Measurements from ENCODE around the gene SPOCK2. TPM values are rescaled to one million over a fixed set of nuclear protein-coding genes. Genes with fewer than 3 reads are reported as not detected.

Gene SPOCK2
- total RNA-seq, 1 donor from 2014 or later: 0.54 TPM

- Mint-ChIP-seq H3K27ac (ENCODE audit: unreplicated experiment) (no peak overlapping the region), H3K9me3 (ENCODE audit: unreplicated experiment) (no peaks in the 10 kb centered on the region), H3K4me3 (ENCODE audit: unreplicated experiment) (no peak overlapping the region), H3K4me1 (ENCODE audit: unreplicated experiment) (peaks cover 12% of the 10 kb centered on the region), H3K36me3 (ENCODE audit: unreplicated experiment) (peaks cover 32% of the 10 kb centered on the region), H3K27me3 (ENCODE audit: unreplicated experiment) (no peaks in the 10 kb centered on the region)
- TF ChIP-seq CTCF (IDR thresholded peaks at IDR 0.05): no peak
- no peak for DNase-seq (ENCODE audit: extremely low spot score, unreplicated experiment)
These were observed 36.0 kb upstream of the SPOCK2 start for GRCh38 chr10:72124381-72124780.

DNA sequence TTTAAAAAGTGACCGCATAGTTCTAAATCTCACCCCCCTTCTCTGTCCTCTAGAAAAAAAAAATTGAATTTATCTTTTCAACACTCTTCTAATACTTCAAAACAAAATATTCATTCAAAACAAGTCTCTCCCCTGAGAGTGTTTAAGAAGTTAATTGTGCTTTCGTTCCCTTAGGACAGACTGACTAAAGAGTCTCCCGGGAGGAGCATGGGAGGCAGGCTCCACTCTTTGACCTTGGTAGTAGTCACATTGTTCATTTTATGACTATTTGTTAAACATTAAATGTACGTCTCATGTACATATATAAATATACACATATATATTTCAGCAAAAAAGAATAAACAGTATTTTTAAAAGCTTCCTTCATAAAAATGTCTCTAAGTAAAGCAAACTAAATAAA, 35.3 kb upstream of the SPOCK2 start:
- no peak overlapping the region for H3K27ac Mint-ChIP-seq (ENCODE audit: unreplicated experiment)
- no peaks in the 10 kb centered on the region for H3K27me3 Mint-ChIP-seq (ENCODE audit: unreplicated experiment)
- no peak for DNase-seq (ENCODE audit: extremely low spot score, unreplicated experiment)
- H3K9me3 Mint-ChIP-seq (ENCODE audit: unreplicated experiment): no peaks in the 10 kb centered on the region
- peaks cover 12% of the 10 kb centered on the region for H3K4me1 Mint-ChIP-seq (ENCODE audit: unreplicated experiment)
- H3K4me3 Mint-ChIP-seq (ENCODE audit: unreplicated experiment): no peak overlapping the region
- no peak for TF ChIP-seq CTCF (IDR thresholded peaks at IDR 0.05)
- H3K36me3 Mint-ChIP-seq (ENCODE audit: unreplicated experiment): peaks cover 33% of the 10 kb centered on the region

- H3K36me3 Mint-ChIP-seq (ENCODE audit: unreplicated experiment): peaks cover 33% of the 10 kb centered on the region
- DNase-seq (ENCODE audit: extremely low spot score, unreplicated experiment): no peak
- no peak overlapping the region for H3K27ac Mint-ChIP-seq (ENCODE audit: unreplicated experiment)
- H3K9me3 Mint-ChIP-seq (ENCODE audit: unreplicated experiment): peaks cover 3% of the 10 kb centered on the region
- peaks cover 12% of the 10 kb centered on the region for H3K4me1 Mint-ChIP-seq (ENCODE audit: unreplicated experiment)
- no peaks in the 10 kb centered on the region for H3K27me3 Mint-ChIP-seq (ENCODE audit: unreplicated experiment)
- no peak overlapping the region for H3K4me3 Mint-ChIP-seq (ENCODE audit: unreplicated experiment)
- TF ChIP-seq CTCF (IDR thresholded peaks at IDR 0.05): no peak
These were observed 33.9 kb upstream of the SPOCK2 start for GRCh38 chr10:72122221-72122620.

- DNase-seq (ENCODE audit: extremely low spot score, unreplicated experiment): no peak
- no peaks in the 10 kb centered on the region for H3K27me3 Mint-ChIP-seq (ENCODE audit: unreplicated experiment)
- TF ChIP-seq CTCF (IDR thresholded peaks at IDR 0.05): no peak
- H3K36me3 Mint-ChIP-seq (ENCODE audit: unreplicated experiment): peaks cover 37% of the 10 kb centered on the region
- no peak overlapping the region for H3K4me3 Mint-ChIP-seq (ENCODE audit: unreplicated experiment)
- peaks cover 7% of the 10 kb centered on the region for H3K9me3 Mint-ChIP-seq (ENCODE audit: unreplicated experiment)
- no peak overlapping the region for H3K27ac Mint-ChIP-seq (ENCODE audit: unreplicated experiment)
- peaks cover 12% of the 10 kb centered on the region for H3K4me1 Mint-ChIP-seq (ENCODE audit: unreplicated experiment)
These were observed 33.0 kb upstream of the SPOCK2 start for GRCh38 chr10:72121389-72121788.

DNA sequence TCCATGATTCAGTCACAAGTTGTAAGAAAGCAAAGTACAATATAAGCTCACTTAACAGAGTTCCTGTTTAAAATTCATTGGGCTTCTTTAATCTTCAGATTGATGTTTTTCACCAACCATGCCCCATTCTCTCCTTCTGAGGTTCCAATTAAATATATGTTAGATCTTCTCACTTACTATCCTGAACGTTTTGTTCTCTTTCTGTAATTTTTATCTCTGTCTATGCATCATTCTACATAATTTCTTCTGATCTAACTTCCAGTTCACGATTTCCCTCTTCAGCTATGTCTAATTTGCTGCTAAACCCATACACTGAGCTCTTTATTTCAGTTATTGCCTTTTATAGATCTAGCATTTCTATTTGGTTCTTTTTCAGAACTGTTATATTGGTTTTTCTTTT, 28.0 kb upstream of the SPOCK2 start:
- Mint-ChIP-seq H3K27me3 (ENCODE audit: unreplicated experiment) (no peaks in the 10 kb centered on the region), H3K4me3 (ENCODE audit: unreplicated experiment) (no peak overlapping the region), H3K4me1 (ENCODE audit: unreplicated experiment) (no peaks in the 10 kb centered on the region), H3K9me3 (ENCODE audit: unreplicated experiment) (peaks cover 10% of the 10 kb centered on the region), H3K36me3 (ENCODE audit: unreplicated experiment) (peaks cover 41% of the 10 kb centered on the region), H3K27ac (ENCODE audit: unreplicated experiment) (no peak overlapping the region)
- no peak for TF ChIP-seq CTCF (IDR thresholded peaks at IDR 0.05)
- no peak for DNase-seq (ENCODE audit: extremely low spot score, unreplicated experiment)
